ENCODE measurements around the gene CXXC5. TPM values are rescaled to one million over a fixed set of nuclear protein-coding genes. Genes with fewer than 3 reads are reported as not detected.

Gene CXXC5
- total and polyA plus RNA-seq, 9 of the 15 experiments (the other 6 are each of a cell fraction or from before 2014, with no cell fraction given) = 1.9 to 123 (median 45.8) TPM

DNA sequence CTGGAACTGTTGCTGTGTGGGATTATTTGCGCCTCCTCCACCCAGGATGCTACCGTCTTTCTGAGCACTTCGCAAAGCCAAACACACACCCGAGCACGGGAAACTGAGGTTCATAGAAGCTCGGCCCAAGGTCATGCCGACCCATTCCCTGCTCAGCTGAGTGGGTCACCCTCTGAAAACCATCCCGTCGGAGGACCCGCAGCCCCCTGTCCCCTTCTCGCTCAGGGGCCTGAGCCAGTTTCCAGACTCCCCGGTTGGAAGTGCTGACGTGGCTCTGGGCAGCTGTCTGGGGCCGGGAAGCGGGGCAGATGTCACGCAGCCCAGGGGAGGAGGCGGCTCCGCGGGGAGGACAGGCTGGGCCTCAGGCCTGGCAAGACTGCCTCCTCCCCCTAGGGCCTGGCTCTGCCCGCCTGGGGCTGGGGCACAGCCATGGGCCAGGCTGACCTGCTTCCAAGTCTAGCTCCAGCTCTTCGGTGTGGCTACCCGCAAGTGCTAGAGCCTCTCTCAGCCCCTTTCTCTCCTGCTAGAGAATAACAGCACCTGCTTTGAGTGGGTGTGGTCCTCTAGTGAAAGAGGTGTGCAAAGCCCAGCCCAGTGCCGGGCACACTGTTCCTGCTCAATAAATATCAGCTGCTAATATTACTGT lies 9.9 kb upstream of the CXXC5 start (continued):
- TF ChIP-seq, protein P1, sequence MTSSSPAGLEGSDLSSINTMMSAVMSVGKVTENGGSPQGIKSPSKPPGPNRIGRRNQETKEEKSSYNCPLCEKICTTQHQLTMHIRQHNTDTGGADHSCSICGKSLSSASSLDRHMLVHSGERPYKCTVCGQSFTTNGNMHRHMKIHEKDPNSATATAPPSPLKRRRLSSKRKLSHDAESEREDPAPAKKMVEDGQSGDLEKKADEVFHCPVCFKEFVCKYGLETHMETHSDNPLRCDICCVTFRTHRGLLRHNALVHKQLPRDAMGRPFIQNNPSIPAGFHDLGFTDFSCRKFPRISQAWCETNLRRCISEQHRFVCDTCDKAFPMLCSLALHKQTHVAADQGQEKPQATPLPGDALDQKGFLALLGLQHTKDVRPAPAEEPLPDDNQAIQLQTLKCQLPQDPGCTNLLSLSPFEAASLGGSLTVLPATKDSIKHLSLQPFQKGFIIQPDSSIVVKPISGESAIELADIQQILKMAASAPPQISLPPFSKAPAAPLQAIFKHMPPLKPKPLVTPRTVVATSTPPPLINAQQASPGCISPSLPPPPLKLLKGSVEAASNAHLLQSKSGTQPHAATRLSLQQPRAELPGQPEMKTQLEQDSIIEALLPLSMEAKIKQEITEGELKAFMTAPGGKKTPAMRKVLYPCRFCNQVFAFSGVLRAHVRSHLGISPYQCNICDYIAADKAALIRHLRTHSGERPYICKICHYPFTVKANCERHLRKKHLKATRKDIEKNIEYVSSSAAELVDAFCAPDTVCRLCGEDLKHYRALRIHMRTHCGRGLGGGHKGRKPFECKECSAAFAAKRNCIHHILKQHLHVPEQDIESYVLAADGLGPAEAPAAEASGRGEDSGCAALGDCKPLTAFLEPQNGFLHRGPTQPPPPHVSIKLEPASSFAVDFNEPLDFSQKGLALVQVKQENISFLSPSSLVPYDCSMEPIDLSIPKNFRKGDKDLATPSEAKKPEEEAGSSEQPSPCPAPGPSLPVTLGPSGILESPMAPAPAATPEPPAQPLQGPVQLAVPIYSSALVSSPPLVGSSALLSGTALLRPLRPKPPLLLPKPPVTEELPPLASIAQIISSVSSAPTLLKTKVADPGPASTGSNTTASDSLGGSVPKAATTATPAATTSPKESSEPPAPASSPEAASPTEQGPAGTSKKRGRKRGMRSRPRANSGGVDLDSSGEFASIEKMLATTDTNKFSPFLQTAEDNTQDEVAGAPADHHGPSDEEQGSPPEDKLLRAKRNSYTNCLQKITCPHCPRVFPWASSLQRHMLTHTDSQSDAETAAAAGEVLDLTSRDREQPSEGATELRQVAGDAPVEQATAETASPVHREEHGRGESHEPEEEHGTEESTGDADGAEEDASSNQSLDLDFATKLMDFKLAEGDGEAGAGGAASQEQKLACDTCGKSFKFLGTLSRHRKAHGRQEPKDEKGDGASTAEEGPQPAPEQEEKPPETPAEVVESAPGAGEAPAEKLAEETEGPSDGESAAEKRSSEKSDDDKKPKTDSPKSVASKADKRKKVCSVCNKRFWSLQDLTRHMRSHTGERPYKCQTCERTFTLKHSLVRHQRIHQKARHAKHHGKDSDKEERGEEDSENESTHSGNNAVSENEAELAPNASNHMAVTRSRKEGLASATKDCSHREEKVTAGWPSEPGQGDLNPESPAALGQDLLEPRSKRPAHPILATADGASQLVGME (CRISPR knock-in tag; IDR thresholded peaks at IDR 0.05) = peak; percentile 11; the same call in 1 of the 2 replicates
- no peak for TF ChIP-seq ZNF778 (CRISPR knock-in tag; IDR thresholded peaks at IDR 0.05)
- TF ChIP-seq NCOA2 (IDR thresholded peaks at IDR 0.05; ENCODE audit: partially characterized antibody in 2 of 2) = no peak
- TF ChIP-seq SMARCE1 (IDR thresholded peaks at IDR 0.05) = no peak; the same call in 1 of the 2 replicates
- peak; percentile 57; the same call in 1 of the 2 replicates for TF ChIP-seq MAFK (IDR thresholded peaks at IDR 0.05; ENCODE audit: low read length)
- no peak for TF ChIP-seq TAF9B (IDR thresholded peaks at IDR 0.05; ENCODE audit: partially characterized antibody)
- 0 out of 2 replicates have a peak, but pooled peaks have one; percentile 23 for TF ChIP-seq ZNF324 (CRISPR knock-in tag; IDR thresholded peaks at IDR 0.05)
- no peak for TF ChIP-seq SMC3 (conservative IDR thresholded peaks at IDR 0.05; ENCODE audit: insufficient read depth, low read depth, low read length)
- TF ChIP-seq E2F3 (CRISPR knock-in tag; IDR thresholded peaks at IDR 0.05) = no peak
- TF ChIP-seq PRPF4 (IDR thresholded peaks at IDR 0.05; ENCODE audit: insufficient read depth, low read depth, low read length, poor library complexity, severe bottlenecking) = no peak
- TF ChIP-seq EP400 (IDR thresholded peaks at IDR 0.05) = peak; percentile 79
- no peak for TF ChIP-seq NR2C1 (IDR thresholded peaks at IDR 0.05)
- 0 out of 2 replicates have a peak, but pooled peaks have one; percentile 1 for TF ChIP-seq NR2C1 (tag; IDR thresholded peaks at IDR 0.05)
- TF ChIP-seq MED1 (CRISPR knock-in tag; IDR thresholded peaks at IDR 0.05; ENCODE audit: borderline replicate concordance) = no peak
- TF ChIP-seq, protein P2, sequence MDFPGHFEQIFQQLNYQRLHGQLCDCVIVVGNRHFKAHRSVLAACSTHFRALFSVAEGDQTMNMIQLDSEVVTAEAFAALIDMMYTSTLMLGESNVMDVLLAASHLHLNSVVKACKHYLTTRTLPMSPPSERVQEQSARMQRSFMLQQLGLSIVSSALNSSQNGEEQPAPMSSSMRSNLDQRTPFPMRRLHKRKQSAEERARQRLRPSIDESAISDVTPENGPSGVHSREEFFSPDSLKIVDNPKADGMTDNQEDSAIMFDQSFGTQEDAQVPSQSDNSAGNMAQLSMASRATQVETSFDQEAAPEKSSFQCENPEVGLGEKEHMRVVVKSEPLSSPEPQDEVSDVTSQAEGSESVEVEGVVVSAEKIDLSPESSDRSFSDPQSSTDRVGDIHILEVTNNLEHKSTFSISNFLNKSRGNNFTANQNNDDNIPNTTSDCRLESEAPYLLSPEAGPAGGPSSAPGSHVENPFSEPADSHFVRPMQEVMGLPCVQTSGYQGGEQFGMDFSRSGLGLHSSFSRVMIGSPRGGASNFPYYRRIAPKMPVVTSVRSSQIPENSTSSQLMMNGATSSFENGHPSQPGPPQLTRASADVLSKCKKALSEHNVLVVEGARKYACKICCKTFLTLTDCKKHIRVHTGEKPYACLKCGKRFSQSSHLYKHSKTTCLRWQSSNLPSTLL (IDR thresholded peaks at IDR 0.05) = no peak
- no peak for TF ChIP-seq ASH1L (IDR thresholded peaks at IDR 0.05; ENCODE audit: borderline replicate concordance, low read depth, partially characterized antibody)
- TF ChIP-seq RHOXF2B (CRISPR knock-in tag; conservative IDR thresholded peaks at IDR 0.05) = no peak
- TF ChIP-seq, protein P3, sequence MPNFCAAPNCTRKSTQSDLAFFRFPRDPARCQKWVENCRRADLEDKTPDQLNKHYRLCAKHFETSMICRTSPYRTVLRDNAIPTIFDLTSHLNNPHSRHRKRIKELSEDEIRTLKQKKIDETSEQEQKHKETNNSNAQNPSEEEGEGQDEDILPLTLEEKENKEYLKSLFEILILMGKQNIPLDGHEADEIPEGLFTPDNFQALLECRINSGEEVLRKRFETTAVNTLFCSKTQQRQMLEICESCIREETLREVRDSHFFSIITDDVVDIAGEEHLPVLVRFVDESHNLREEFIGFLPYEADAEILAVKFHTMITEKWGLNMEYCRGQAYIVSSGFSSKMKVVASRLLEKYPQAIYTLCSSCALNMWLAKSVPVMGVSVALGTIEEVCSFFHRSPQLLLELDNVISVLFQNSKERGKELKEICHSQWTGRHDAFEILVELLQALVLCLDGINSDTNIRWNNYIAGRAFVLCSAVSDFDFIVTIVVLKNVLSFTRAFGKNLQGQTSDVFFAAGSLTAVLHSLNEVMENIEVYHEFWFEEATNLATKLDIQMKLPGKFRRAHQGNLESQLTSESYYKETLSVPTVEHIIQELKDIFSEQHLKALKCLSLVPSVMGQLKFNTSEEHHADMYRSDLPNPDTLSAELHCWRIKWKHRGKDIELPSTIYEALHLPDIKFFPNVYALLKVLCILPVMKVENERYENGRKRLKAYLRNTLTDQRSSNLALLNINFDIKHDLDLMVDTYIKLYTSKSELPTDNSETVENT (CRISPR knock-in tag; IDR thresholded peaks at IDR 0.05) = no peak
- TF ChIP-seq NFXL1 (CRISPR knock-in tag; IDR thresholded peaks at IDR 0.05) = no peak
- 0 out of 2 replicates have a peak, but pooled peaks have one; percentile 30 for TF ChIP-seq L3MBTL2 (IDR thresholded peaks at IDR 0.05)

All from K562 (cell line).